Limb (tissue), 2 donors: Measurements from ENCODE around the gene VWA5B2.
A peak's percentile ranks its signal among the peaks of the same experiment; 100 is the strongest.

Source experiments
- DNase-seq, 2 donors: peaks; one replicate each; pipeline ENCODE4 v3.0.0-alpha.2; 2016; ENCODE audit errors: extremely low spot score in 2 of 2

Gene VWA5B2

GRCh38 chr3:184223946-184224345, 5.4 kb upstream of the VWA5B2 start:
- no peak for DNase-seq

GRCh38 chr3:184227481-184227935, 1.9 kb upstream of the VWA5B2 start:
- DNase-seq: no peak

- no peak for DNase-seq
Observed at GRCh38 chr3:184228376-184229137, 828 bp upstream of the VWA5B2 start.

GRCh38 chr3:184230081-184230602, 757 bp downstream of the VWA5B2 start:
- no peak for DNase-seq

- no peak for DNase-seq
Observed at GRCh38 chr3:184230603-184231528, 1.5 kb downstream of the VWA5B2 start.

- DNase-seq: no peak
Observed at GRCh38 chr3:184231671-184232070, 2.3 kb downstream of the VWA5B2 start.

- no peak for DNase-seq
Observed at GRCh38 chr3:184233127-184233843, 3.9 kb downstream of the VWA5B2 start.

- no peak for DNase-seq
Observed at GRCh38 chr3:184234224-184234623, 4.8 kb downstream of the VWA5B2 start.

GRCh38 chr3:184234671-184235380, 5.4 kb downstream of the VWA5B2 start:
- DNase-seq: no peak

- no peak for DNase-seq
Observed at GRCh38 chr3:184235381-184236032, 6.1 kb downstream of the VWA5B2 start.

GRCh38 chr3:184236033-184236410, 6.6 kb downstream of the VWA5B2 start:
- no peak for DNase-seq

- DNase-seq: no peak
Observed at GRCh38 chr3:184236636-184237035, 7.3 kb downstream of the VWA5B2 start.

GRCh38 chr3:184237211-184237610, 7.8 kb downstream of the VWA5B2 start:
- DNase-seq: no peak

- DNase-seq: no peak
Observed at GRCh38 chr3:184237807-184238206, 8.4 kb downstream of the VWA5B2 start.

GRCh38 chr3:184238246-184238818, 8.9 kb downstream of the VWA5B2 start:
- DNase-seq: no peak

- no peak for DNase-seq
Observed at GRCh38 chr3:184239221-184239620, 9.8 kb downstream of the VWA5B2 start.

- DNase-seq: no peak
Observed at GRCh38 chr3:184239708-184240107, 10.3 kb downstream of the VWA5B2 start.

- DNase-seq: peak in 1 of 2 donors; percentile 57
Observed at GRCh38 chr3:184240384-184241140, 11.2 kb downstream of the VWA5B2 start.

- DNase-seq: no peak
Observed at GRCh38 chr3:184241141-184241446, 11.7 kb downstream of the VWA5B2 start.
